Trophoblast cell (in vitro differentiated cells and primary cell): ENCODE data around the gene GREM1.

ENCODE experiments used
- DNase-seq, 2 donors: peaks; one replicate each; pipeline ENCODE4 v3.0.0-alpha.2; 2016
- H2AFZ ChIP-seq: 2 replicates; pipeline ENCODE4 v1.6.1; 2013; ENCODE audit warnings: low read length, moderate library complexity, mild to moderate bottlenecking; ENCODE audit not compliant: insufficient read depth, poor library complexity
- H2AK5ac ChIP-seq: 2 replicates; pipeline ENCODE4 v1.6.1; 2013; ENCODE audit warnings: mild to moderate bottlenecking, low read length
- H2BK120ac ChIP-seq: 2 replicates; pipeline ENCODE4 v1.6.1; 2013; ENCODE audit warnings: low read length, mild to moderate bottlenecking, moderate library complexity; ENCODE audit not compliant: insufficient read depth, poor library complexity
- H2BK12ac ChIP-seq: 2 replicates; pipeline ENCODE4 v1.6.1; 2013; ENCODE audit warnings: mild to moderate bottlenecking, low read length, moderate library complexity
- H2BK5ac ChIP-seq: 2 replicates; pipeline ENCODE4 v1.6.1; 2013; ENCODE audit warnings: low read length, low read depth, moderate library complexity, mild to moderate bottlenecking; ENCODE audit not compliant: poor library complexity
- H3K14ac ChIP-seq: 2 replicates; pipeline ENCODE4 v1.6.1; 2013; ENCODE audit warnings: mild to moderate bottlenecking, low read length
- H3K18ac ChIP-seq: 2 replicates; pipeline ENCODE4 v1.6.1; 2013; ENCODE audit warnings: mild to moderate bottlenecking, low read length
- H3K23ac ChIP-seq: 2 replicates; pipeline ENCODE4 v1.6.1; 2013; ENCODE audit warnings: low read length
- H3K27ac ChIP-seq: 2 replicates; pipeline ENCODE4 v1.5.1; 2013; ENCODE audit warnings: low read depth, mild to moderate bottlenecking, inconsistent platforms, low read length, moderate library complexity
- H3K27me3 ChIP-seq: 2 replicates; pipeline ENCODE4 v1.6.1; 2013; ENCODE audit warnings: inconsistent platforms, mild to moderate bottlenecking, low read length, moderate library complexity; ENCODE audit not compliant: insufficient read depth
- H3K36me3 ChIP-seq, 2 experiments: 1 replicate in 1 of 2; 2 replicates in 1 of 2; pipeline ENCODE4 v1.6.1; 2013; ENCODE audit warnings: low read length in 2 of 2, mild to moderate bottlenecking in 2 of 2, moderate library complexity in 1 of 2; ENCODE audit not compliant: insufficient read depth in 2 of 2, control insufficient read depth in 1 of 2
- H3K4ac ChIP-seq: 2 replicates; pipeline ENCODE4 v1.6.1; 2013; ENCODE audit warnings: low read depth, mild to moderate bottlenecking, low read length, moderate library complexity
- H3K4me1 ChIP-seq, 2 experiments: 1 replicate in 1 of 2; 2 replicates in 1 of 2; pipeline ENCODE4 v1.6.1; 2013; ENCODE audit warnings: low read length in 2 of 2, mild to moderate bottlenecking in 2 of 2, moderate library complexity in 1 of 2; ENCODE audit not compliant: insufficient read depth in 2 of 2, control insufficient read depth in 1 of 2
- H3K4me2 ChIP-seq: 2 replicates; pipeline ENCODE4 v1.6.1; 2013; ENCODE audit warnings: inconsistent platforms, mild to moderate bottlenecking, low read length, moderate library complexity
- H3K4me3 ChIP-seq: 2 replicates; pipeline ENCODE4 v1.5.1; 2013; ENCODE audit warnings: mild to moderate bottlenecking, low read depth, low read length, inconsistent platforms
- H3K79me1 ChIP-seq: one replicate; pipeline ENCODE4 v1.6.1; 2013; ENCODE audit warnings: low read length
- H3K79me2 ChIP-seq: 2 replicates; pipeline ENCODE4 v1.6.1; 2013; ENCODE audit warnings: low read length, mild to moderate bottlenecking; ENCODE audit not compliant: control insufficient read depth, insufficient read depth, poor library complexity
- H3K9ac ChIP-seq: 2 replicates; pipeline ENCODE4 v1.6.1; 2013; ENCODE audit warnings: mild to moderate bottlenecking, low read length
- H3K9me3 ChIP-seq: 2 replicates; pipeline ENCODE4 v1.6.1; 2013; ENCODE audit warnings: low read depth, mild to moderate bottlenecking, control low read depth, inconsistent platforms, low read length; ENCODE audit not compliant: insufficient read depth
- H4K12ac ChIP-seq: 2 replicates; pipeline ENCODE4 v1.6.1; 2013; ENCODE audit warnings: low read depth, mild to moderate bottlenecking, low read length, moderate library complexity
- H4K8ac ChIP-seq: 2 replicates; pipeline ENCODE4 v1.6.1; 2013; ENCODE audit warnings: low read depth, mild to moderate bottlenecking, low read length, moderate library complexity
- H4K91ac ChIP-seq: one replicate; pipeline ENCODE4 v1.6.1; 2013; ENCODE audit warnings: low read depth, mild to moderate bottlenecking, low read length, moderate library complexity
- WGBS: extraction: QIAGEN DNeasy Blood & Tissue Kit; methylation state at CpG from one replicate; pipeline ENCODE4 v1.1.7; 2013; ENCODE audit warnings: missing lambda C conversion rate; ENCODE audit not compliant: insufficient read length, insufficient coverage; ENCODE audit errors: extremely low coverage; 5-methylcytosine and 5-hydroxymethylcytosine counted together

Gene GREM1

DNA sequence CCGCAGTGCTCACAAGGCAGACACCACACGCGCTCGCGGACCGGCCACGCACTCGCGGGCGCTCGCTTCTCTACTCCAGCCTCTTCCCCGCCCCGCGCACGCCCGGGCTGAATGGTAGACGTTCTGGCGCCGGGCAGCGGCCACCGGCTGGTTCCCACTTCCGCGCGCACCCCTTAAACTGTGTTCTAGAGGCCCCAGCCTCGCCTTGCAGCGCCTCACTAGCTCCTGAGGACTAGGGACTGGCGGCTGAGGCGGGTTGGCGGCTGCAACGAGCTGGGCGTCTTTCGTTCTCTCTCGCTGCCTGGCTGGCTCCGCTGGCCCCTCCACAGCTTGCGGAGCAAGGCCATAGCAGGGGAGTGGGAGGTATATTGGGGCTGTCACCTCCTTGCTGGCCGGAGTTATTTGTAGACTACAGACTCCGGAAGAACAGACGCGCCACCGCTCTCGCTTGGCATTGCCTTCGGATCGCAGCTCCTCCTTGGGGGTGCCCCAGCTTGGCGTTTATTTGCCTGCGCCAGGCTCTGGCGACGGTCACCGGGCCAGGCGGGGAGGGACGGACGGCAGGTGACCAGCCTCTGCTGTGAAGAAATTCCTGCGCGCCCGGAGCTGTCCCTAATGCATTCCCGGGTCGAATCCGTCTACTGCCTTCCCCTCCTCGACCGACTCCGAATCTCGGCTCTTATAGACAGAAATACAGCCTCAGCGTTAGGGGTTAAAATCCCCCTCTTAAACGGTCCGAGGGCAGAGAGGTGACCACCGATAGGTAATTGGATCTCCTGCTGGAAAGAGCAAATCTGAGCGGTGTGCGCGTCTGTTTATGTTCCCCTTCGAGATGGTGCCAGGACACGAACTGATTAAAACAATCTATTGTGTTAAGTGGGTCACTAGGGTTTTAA, 1.3 kb downstream of the GREM1 start:
- Histone ChIP-seq H3K4me1 (peaks cover 14 to 18% of the 10 kb centered on the region in 2 experiments), H2AFZ (no peak overlapping the region), H3K4me3 (peak overlapping the region; percentile 59), H3K9me3 (no peaks in the 10 kb centered on the region), H3K79me1 (no peaks in the 10 kb centered on the region), H2BK5ac (no peak overlapping the region), H3K4ac (no peak overlapping the region), H3K79me2 (no peaks in the 10 kb centered on the region), H3K27ac (no peak overlapping the region), H3K27me3 (peaks cover 44% of the 10 kb centered on the region), H3K9ac (no peak overlapping the region), H2AK5ac (no peak overlapping the region), H3K23ac (no peak overlapping the region), H4K8ac (no peak overlapping the region), H2BK120ac (no peak overlapping the region), H4K91ac (no peak overlapping the region), H2BK12ac (no peak overlapping the region), H4K12ac (no peak overlapping the region), H3K14ac (no peak overlapping the region), H3K18ac (no peak overlapping the region), H3K4me2 (peak overlapping the region; percentile 91), H3K36me3 (no peaks in the 10 kb centered on the region)
- no CpG with 5 or more reads among the region's 70 CpGs for WGBS
- DNase-seq, result no peak

DNA sequence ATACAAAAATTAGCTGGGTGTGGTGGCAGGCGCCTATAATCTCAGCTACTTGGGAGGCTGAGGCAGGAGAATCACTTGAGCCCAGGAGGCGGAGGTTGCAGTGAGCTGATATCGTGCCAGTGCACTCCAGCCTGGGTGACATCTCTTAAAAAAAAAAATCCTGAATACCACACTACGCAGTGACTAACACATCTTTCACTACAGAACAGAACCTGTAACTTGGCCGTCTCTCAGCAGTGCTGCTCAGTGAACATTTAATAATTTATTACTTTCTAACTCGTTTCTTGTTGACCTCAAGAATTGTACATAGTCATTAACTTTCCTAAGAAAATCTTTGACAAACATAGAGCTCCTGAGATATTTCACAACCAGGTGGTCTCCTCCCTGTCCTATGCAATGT, 3.8 kb downstream of the GREM1 start:
- Histone ChIP-seq H3K9ac (no peak overlapping the region), H2BK120ac (no peak overlapping the region), H2AFZ (no peak overlapping the region), H3K27ac (no peak overlapping the region), H4K12ac (no peak overlapping the region), H3K23ac (no peak overlapping the region), H3K9me3 (no peaks in the 10 kb centered on the region), H4K8ac (no peak overlapping the region), H3K36me3 (no peaks in the 10 kb centered on the region), H3K4me2 (no peak overlapping the region), H3K79me1 (no peaks in the 10 kb centered on the region), H2BK5ac (no peak overlapping the region), H3K18ac (no peak overlapping the region), H2BK12ac (no peak overlapping the region), H3K4me3 (no peak overlapping the region), H4K91ac (no peak overlapping the region), H3K4ac (no peak overlapping the region), H3K4me1 (peaks cover 14 to 18% of the 10 kb centered on the region in 2 experiments), H3K79me2 (no peaks in the 10 kb centered on the region), H3K14ac (no peak overlapping the region), H3K27me3 (peaks cover 31% of the 10 kb centered on the region), H2AK5ac (no peak overlapping the region)
- DNase-seq, result no peak
- WGBS, result no CpG with 5 or more reads among the region's 6 CpGs

DNA sequence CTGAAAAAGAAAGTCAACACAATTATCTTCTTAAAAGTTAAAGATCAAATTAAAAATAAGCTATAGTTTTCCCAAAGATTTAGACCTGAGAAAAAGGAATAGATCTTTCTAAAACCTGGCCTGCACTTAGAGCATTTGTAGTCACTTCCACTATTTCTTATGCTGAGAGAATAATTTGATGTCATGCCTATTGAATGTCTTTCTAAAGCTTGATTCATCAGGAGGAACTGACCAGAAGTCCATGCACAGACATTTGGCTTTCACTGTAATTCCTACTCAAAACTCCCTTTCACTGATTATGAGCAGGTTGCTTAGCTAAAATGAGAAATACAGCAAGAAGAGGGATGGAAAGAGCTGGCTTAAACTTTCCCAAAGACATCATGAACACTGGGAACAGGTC, 4.3 kb downstream of the GREM1 start:
- no peak overlapping the region for H3K27ac ChIP-seq
- H4K12ac ChIP-seq, result no peak overlapping the region
- H3K14ac ChIP-seq, result no peak overlapping the region
- no peak overlapping the region for H4K91ac ChIP-seq
- H2AFZ ChIP-seq, result no peak overlapping the region
- H3K79me1 ChIP-seq, result no peaks in the 10 kb centered on the region
- H3K27me3 ChIP-seq, result peaks cover 26% of the 10 kb centered on the region
- H3K9ac ChIP-seq, result no peak overlapping the region
- H3K4me2 ChIP-seq, result no peak overlapping the region
- H3K23ac ChIP-seq, result no peak overlapping the region
- no peak overlapping the region for H3K18ac ChIP-seq
- H2AK5ac ChIP-seq, result no peak overlapping the region
- H2BK120ac ChIP-seq, result no peak overlapping the region
- H3K4me1 ChIP-seq, result peaks cover 14 to 18% of the 10 kb centered on the region in 2 experiments
- H2BK12ac ChIP-seq, result no peak overlapping the region
- H2BK5ac ChIP-seq, result no peak overlapping the region
- H3K9me3 ChIP-seq, result no peaks in the 10 kb centered on the region
- no peaks in the 10 kb centered on the region for H3K79me2 ChIP-seq
- no peak overlapping the region for H3K4me3 ChIP-seq
- H3K36me3 ChIP-seq, result no peaks in the 10 kb centered on the region
- DNase-seq, result no peak
- no peak overlapping the region for H3K4ac ChIP-seq
- no peak overlapping the region for H4K8ac ChIP-seq

DNA sequence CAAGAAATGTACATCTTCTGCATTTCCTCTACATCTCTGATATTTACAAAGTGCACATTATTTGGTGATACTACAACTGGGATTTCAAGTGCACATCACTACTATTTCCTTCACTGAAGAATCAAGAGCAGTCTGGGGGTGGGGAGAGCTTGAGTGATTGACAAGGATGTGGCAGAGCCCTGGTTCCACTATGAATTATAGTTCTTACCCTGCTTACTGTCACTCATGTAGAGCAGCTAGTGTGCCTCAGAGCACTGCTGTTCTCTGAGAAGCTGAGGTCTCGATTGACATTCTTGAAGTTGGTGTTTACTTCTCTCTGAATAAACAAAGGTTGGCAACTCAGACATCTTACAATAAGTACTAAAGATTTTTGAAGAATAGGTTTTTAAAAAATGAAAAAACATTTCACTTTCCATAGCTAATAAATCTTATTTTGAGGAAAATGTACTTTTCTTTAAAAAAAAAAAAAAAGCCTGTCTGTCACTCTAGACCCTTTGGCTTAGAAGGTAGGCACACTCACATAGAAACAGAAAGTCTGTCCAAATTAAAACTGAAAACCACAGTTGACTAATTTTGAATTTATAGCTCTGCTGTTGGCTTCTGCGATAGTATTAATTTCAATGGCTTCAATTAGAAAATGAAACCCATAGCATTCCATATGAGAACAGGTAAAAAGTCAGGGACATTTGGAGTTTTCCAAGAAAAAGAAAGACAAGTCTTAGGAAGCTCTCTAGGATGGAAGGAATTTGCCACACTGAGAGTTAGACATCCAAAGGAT, 5.6 kb downstream of the GREM1 start:
- Histone ChIP-seq H3K23ac (no peak overlapping the region), H4K8ac (no peak overlapping the region)

More for the DNA sequence above, 5.6 kb downstream of the GREM1 start:
- H2BK12ac ChIP-seq, result no peak overlapping the region
- no peaks in the 10 kb centered on the region for H3K79me2 ChIP-seq
- no peaks in the 10 kb centered on the region for H3K9me3 ChIP-seq
- no peak overlapping the region for H3K27ac ChIP-seq
- no peaks in the 10 kb centered on the region for H3K79me1 ChIP-seq
- H2AK5ac ChIP-seq, result no peak overlapping the region
- peaks cover 14% of the 10 kb centered on the region for H3K27me3 ChIP-seq
- no peaks in the 10 kb centered on the region for H3K36me3 ChIP-seq
- H4K91ac ChIP-seq, result no peak overlapping the region
- H2BK5ac ChIP-seq, result no peak overlapping the region
- H4K12ac ChIP-seq, result no peak overlapping the region
- H3K14ac ChIP-seq, result no peak overlapping the region
- no peak overlapping the region for H3K4me2 ChIP-seq
- H3K18ac ChIP-seq, result no peak overlapping the region
- no peak for DNase-seq
- no CpG with 5 or more reads among the region's 2 CpGs for WGBS
- H2AFZ ChIP-seq, result no peak overlapping the region
- peaks cover 7 to 8% of the 10 kb centered on the region in 2 experiments for H3K4me1 ChIP-seq
- no peak overlapping the region for H3K4ac ChIP-seq
- H3K9ac ChIP-seq, result no peak overlapping the region
- no peak overlapping the region for H3K4me3 ChIP-seq
- no peak overlapping the region for H2BK120ac ChIP-seq
